ENCODE results near the gene PGLYRP3.

PGLYRP3 gene

DNA sequence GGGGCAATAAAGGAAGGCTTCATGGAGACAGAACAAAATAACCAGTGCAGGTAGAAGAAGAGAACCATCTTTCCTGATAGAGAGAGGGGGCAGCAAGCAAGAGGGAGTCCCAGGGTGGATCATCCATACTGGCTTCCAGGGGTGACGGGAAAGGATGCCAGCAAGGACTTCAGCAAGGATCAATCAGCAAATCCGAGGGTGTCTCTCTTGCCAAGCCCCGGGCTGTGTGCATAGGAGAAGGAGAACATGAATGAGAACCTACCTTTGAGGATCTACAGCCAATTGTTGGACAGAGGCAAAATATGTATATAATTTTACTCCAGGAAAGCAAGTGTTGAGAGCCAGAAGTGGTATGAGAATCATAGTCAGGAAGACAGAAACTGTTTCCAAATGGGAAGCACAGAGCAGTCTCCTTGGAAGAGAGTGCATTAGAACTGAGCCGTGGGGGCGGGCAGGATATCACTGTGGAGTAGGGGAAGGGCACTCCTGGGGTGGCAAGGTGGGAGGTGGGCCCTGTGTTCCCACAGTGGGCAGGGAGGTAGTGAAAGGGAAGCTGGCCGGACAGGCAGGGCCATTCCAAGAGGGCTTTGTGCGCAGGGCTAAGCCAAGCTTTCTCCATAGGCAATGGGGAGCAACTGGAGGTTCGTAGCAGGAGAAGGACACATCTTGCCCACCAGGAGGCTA is 43.8 kb upstream of the PGLYRP3 start:
- no peak overlapping the region for H3K4me3 ChIP-seq (ENCODE audit: low read length)
- no peaks in the 10 kb centered on the region for H3K9me3 ChIP-seq (ENCODE audit: control insufficient read depth, insufficient read depth, low read length)
- H3K27ac ChIP-seq (ENCODE audit: low read depth, low read length), result no peak overlapping the region
- H3K4me2 ChIP-seq (ENCODE audit: low read length), result no peak overlapping the region
- H3K27me3 ChIP-seq (ENCODE audit: control insufficient read depth, low read length), result no peaks in the 10 kb centered on the region
- no peaks in the 10 kb centered on the region for H3F3A ChIP-seq (ENCODE audit: control insufficient read depth, insufficient read depth)
- no peaks in the 10 kb centered on the region for H3K79me2 ChIP-seq (ENCODE audit: control insufficient read depth, low read length)
- H3K9me2 ChIP-seq (replicated peaks; ENCODE audit: control insufficient read depth, low read length), result no peaks in the 10 kb centered on the region
- no peaks in the 10 kb centered on the region for H3K36me3 ChIP-seq (ENCODE audit: control insufficient read depth, low read length)
- no peaks in the 10 kb centered on the region for H4K20me1 ChIP-seq (ENCODE audit: control insufficient read depth, insufficient read depth, low read depth, low read length)
- no peaks in the 10 kb centered on the region for H3K4me1 ChIP-seq (ENCODE audit: control insufficient read depth, low read length)
- TF ChIP-seq, protein P1, sequence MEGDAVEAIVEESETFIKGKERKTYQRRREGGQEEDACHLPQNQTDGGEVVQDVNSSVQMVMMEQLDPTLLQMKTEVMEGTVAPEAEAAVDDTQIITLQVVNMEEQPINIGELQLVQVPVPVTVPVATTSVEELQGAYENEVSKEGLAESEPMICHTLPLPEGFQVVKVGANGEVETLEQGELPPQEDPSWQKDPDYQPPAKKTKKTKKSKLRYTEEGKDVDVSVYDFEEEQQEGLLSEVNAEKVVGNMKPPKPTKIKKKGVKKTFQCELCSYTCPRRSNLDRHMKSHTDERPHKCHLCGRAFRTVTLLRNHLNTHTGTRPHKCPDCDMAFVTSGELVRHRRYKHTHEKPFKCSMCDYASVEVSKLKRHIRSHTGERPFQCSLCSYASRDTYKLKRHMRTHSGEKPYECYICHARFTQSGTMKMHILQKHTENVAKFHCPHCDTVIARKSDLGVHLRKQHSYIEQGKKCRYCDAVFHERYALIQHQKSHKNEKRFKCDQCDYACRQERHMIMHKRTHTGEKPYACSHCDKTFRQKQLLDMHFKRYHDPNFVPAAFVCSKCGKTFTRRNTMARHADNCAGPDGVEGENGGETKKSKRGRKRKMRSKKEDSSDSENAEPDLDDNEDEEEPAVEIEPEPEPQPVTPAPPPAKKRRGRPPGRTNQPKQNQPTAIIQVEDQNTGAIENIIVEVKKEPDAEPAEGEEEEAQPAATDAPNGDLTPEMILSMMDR (IDR thresholded peaks at IDR 0.05; ENCODE audit: low read depth, low read length, poor library complexity, severe bottlenecking), result no peak
- TF ChIP-seq EZH2phosphoT487 (IDR thresholded peaks at IDR 0.05; ENCODE audit: borderline replicate concordance, low read length), result no peak

DNA sequence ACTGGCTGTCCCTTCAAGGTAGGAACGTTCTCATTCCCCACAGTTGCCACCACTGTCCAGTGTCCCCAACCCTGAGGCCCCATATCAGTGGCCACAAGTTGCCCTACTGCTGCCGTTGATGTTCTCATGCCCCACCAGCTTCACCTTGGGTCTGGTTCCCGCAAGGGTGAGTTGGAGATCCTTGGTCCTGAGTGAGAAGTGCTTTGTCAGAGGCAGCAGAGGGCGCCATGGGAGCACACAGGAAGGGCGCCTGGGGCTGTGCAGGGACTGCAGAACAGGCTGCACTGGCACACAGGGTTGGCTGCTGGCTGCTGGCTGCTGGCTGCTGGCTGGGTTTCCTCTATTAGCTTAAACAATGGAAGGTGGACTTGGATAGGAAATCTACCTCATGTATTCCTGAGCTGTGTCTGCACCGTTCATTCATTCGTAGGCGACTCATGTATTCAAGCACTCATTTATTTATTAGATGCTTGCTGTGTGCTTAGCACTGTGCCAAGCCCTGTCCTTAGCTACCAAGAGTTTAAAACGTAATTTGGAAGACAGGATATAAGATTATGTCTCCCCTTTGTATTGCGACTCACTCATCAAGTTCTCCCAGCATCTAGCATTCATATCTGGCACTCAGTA is 42.8 kb upstream of the PGLYRP3 start:
- Histone ChIP-seq H4K20me1 (ENCODE audit: control insufficient read depth, insufficient read depth, low read depth, low read length) (no peaks in the 10 kb centered on the region), H3K27ac (ENCODE audit: low read depth, low read length) (no peak overlapping the region), H3K79me2 (ENCODE audit: control insufficient read depth, low read length) (no peaks in the 10 kb centered on the region), H3K9me2 (replicated peaks; ENCODE audit: control insufficient read depth, low read length) (no peaks in the 10 kb centered on the region), H3K4me3 (ENCODE audit: low read length) (no peak overlapping the region), H3K36me3 (ENCODE audit: control insufficient read depth, low read length) (no peaks in the 10 kb centered on the region), H3K27me3 (ENCODE audit: control insufficient read depth, low read length) (no peaks in the 10 kb centered on the region), H3K9me3 (ENCODE audit: control insufficient read depth, insufficient read depth, low read length) (no peaks in the 10 kb centered on the region), H3K4me2 (ENCODE audit: low read length) (no peak overlapping the region), H3F3A (ENCODE audit: control insufficient read depth, insufficient read depth) (no peaks in the 10 kb centered on the region), H3K4me1 (ENCODE audit: control insufficient read depth, low read length) (no peaks in the 10 kb centered on the region)
- TF ChIP-seq, protein P1 (IDR thresholded peaks at IDR 0.05; ENCODE audit: low read depth, low read length, poor library complexity, severe bottlenecking), result peak; percentile 66
- no peak for TF ChIP-seq EZH2phosphoT487 (IDR thresholded peaks at IDR 0.05; ENCODE audit: borderline replicate concordance, low read length)

DNA sequence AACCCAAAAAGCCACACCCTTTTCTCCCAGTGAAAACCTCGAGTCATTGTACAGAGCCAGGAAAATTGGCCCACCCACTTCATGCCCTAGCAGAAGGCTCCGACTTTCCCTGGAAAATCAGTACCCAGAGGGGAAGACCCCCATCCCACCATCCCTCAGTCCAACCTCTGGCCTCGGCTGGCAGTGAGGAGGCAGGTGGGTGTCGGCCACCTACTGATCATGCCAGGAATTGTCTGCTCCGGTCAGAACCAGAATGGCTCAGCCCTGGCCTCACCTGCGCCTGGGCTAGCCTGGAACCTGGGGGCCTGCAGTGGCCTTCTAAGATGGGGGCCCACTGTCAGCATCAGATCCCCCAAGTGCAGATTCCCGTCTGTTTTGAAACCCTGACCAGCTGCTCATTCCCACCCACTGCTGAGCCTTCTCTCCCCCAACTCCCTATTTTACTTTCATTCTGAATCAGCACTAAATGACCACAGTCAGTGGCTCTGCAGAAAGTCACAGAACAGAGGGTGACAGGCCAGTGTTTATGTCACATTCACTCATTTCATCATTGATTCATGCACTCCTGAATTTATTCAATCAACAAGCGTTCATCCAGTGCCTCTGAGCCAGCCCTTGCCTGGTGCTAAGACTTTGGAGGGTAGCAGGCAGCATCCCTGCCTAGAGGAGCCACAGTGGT is 41.9 kb upstream of the PGLYRP3 start:
- Histone ChIP-seq H3K4me3 (ENCODE audit: low read length) (no peak overlapping the region), H3K4me2 (ENCODE audit: low read length) (no peak overlapping the region), H4K20me1 (ENCODE audit: control insufficient read depth, insufficient read depth, low read depth, low read length) (no peaks in the 10 kb centered on the region), H3K79me2 (ENCODE audit: control insufficient read depth, low read length) (no peaks in the 10 kb centered on the region), H3K27me3 (ENCODE audit: control insufficient read depth, low read length) (peaks cover 4% of the 10 kb centered on the region), H3F3A (ENCODE audit: control insufficient read depth, insufficient read depth) (no peaks in the 10 kb centered on the region), H3K4me1 (ENCODE audit: control insufficient read depth, low read length) (no peaks in the 10 kb centered on the region), H3K36me3 (ENCODE audit: control insufficient read depth, low read length) (no peaks in the 10 kb centered on the region), H3K27ac (ENCODE audit: low read depth, low read length) (no peak overlapping the region), H3K9me2 (replicated peaks; ENCODE audit: control insufficient read depth, low read length) (no peaks in the 10 kb centered on the region), H3K9me3 (ENCODE audit: control insufficient read depth, insufficient read depth, low read length) (no peaks in the 10 kb centered on the region)
- TF ChIP-seq EZH2phosphoT487 (IDR thresholded peaks at IDR 0.05; ENCODE audit: borderline replicate concordance, low read length), result no peak
- TF ChIP-seq, protein P1 (IDR thresholded peaks at IDR 0.05; ENCODE audit: low read depth, low read length, poor library complexity, severe bottlenecking), result no peak

All from DOHH2 (cell line).